CD8-positive, alpha-beta memory T cell (primary cell): ENCODE data around the gene ITGB4. TPM values are rescaled to one million over a fixed set of nuclear protein-coding genes. Genes with fewer than 3 reads are reported as not detected.

Experiments
- CTCF ChIA-PET: fragments of 350-600 bp; sonication (Branson Sonifier 250); formaldehyde crosslinking; loops from one replicate; lab custom pipeline; 2021; ENCODE audit warnings: antibody characterized with exemption; lab: Charles Lee
- POLR2A ChIA-PET: fragments of 350-600 bp; sonication (Branson Sonifier 250); formaldehyde crosslinking; loops from one replicate; lab custom pipeline; 2021; ENCODE audit warnings: antibody characterized with exemption; lab: Charles Lee
- DNase-seq, 5 donors: peaks; one replicate each; pipeline versions ENCODE4 v3.0.0 to v3.0.0-alpha.2; 2020 to 2022; ENCODE audit warnings: mixed read lengths in 1 of 5
- H3K27ac ChIP-seq: one replicate; pipeline ENCODE4 v1.7.0; 2013; ENCODE audit warnings: low read depth, mild to moderate bottlenecking, low read length, moderate library complexity
- H3K27me3 ChIP-seq: 2 replicates; pipeline ENCODE4 v1.7.0; 2013; ENCODE audit warnings: low read length, mild to moderate bottlenecking; ENCODE audit not compliant: insufficient read depth, poor library complexity, severe bottlenecking
- H3K36me3 ChIP-seq: 2 replicates; pipeline ENCODE4 v1.7.0; 2013; ENCODE audit warnings: mild to moderate bottlenecking, low read length, moderate library complexity; ENCODE audit not compliant: insufficient read depth
- H3K4me1 ChIP-seq: 2 replicates; pipeline ENCODE4 v1.7.0; 2013; ENCODE audit warnings: mild to moderate bottlenecking, low read length, moderate library complexity; ENCODE audit not compliant: insufficient read depth
- H3K4me3 ChIP-seq: 2 replicates; pipeline ENCODE4 v1.7.0; 2013; ENCODE audit warnings: mild to moderate bottlenecking, low read length
- H3K9me3 ChIP-seq: 2 replicates; pipeline ENCODE4 v1.7.0; 2013; ENCODE audit warnings: mild to moderate bottlenecking, low read length
- H3K27ac Mint-ChIP-seq, 8 donors: one replicate each; pipeline ENCODE4 v1.8.0; 2020 to 2021; ENCODE audit warnings: mixed read lengths in 8 of 8, mild to moderate bottlenecking in 6 of 8, inconsistent platforms in 3 of 8, moderate library complexity in 3 of 8
- H3K27me3 Mint-ChIP-seq, 2 donors: one replicate each; pipeline ENCODE4 v1.8.0; 2020 to 2021; ENCODE audit warnings: mixed read lengths in 2 of 2, mild to moderate bottlenecking in 1 of 2, moderate library complexity in 1 of 2
- H3K36me3 Mint-ChIP-seq, 3 donors: one replicate each; pipeline ENCODE4 v1.8.0; 2020 to 2021; ENCODE audit warnings: mixed read lengths in 3 of 3, inconsistent platforms in 1 of 3, mild to moderate bottlenecking in 1 of 3
- H3K4me1 Mint-ChIP-seq, 3 donors: one replicate each; pipeline ENCODE4 v1.8.0; 2020 to 2021; ENCODE audit warnings: mixed read lengths in 3 of 3, inconsistent platforms in 1 of 3, mild to moderate bottlenecking in 1 of 3
- H3K4me3 Mint-ChIP-seq, 7 donors: one replicate each; pipeline ENCODE4 v1.8.0; 2020 to 2021; ENCODE audit warnings: mixed read lengths in 7 of 7, mild to moderate bottlenecking in 6 of 7, moderate library complexity in 4 of 7, inconsistent platforms in 2 of 7
- H3K9me3 Mint-ChIP-seq, 5 donors: one replicate each; pipeline ENCODE4 v1.8.0; 2020 to 2022; ENCODE audit warnings: mixed read lengths in 5 of 5, mild to moderate bottlenecking in 3 of 5, moderate library complexity in 2 of 5, inconsistent platforms in 1 of 5
- polyA plus RNA-seq: library from polyadenylated mRNA; unstranded; fragments of 300-500 nt; fragmentation: Illumina TruSeq; gene quantifications from one replicate; pipeline ENCODE4 v1.2.3, GENCODE V29; 2021
- total RNA-seq, 2 experiments: library from RNA; stranded (reverse); gene quantifications; one replicate each; pipeline ENCODE4 v1.2.3, GENCODE V29; 2021

ITGB4 gene
- total and polyA plus RNA-seq, 3 experiments from 2014 or later = 1.5 to 2.1 (median 1.8) TPM

GRCh38 chr17:75771334-75772281 is 50.3 kb downstream of the ITGB4 start:
- Mint-ChIP-seq H3K9me3 (no peaks in the 10 kb centered on the region), H3K4me3 (peak overlapping the region in 1 of 7 donors; percentile 2), H3K36me3 (peaks cover 0 to 11% (median 0%) of the 10 kb centered on the region in 3 donors), H3K4me1 (peaks cover 13 to 18% (median 15%) of the 10 kb centered on the region in 3 donors), H3K27ac (no peak overlapping the region), H3K27me3 (no peaks in the 10 kb centered on the region)
- Histone ChIP-seq H3K4me1 (peaks cover 7% of the 10 kb centered on the region), H3K9me3 (no peaks in the 10 kb centered on the region), H3K4me3 (no peak overlapping the region), H3K36me3 (peaks cover 3% of the 10 kb centered on the region), H3K27ac (no peak overlapping the region), H3K27me3 (no peaks in the 10 kb centered on the region)
- CTCF ChIA-PET = interaction anchor here (3.0 to 3.2 kb wide), 2 partner anchors 18 to 22 kb away, joined by 10 to 11 read pairs; no protein-coding TSS in a partner anchor
- no peak for DNase-seq
- POLR2A ChIA-PET = no interaction called here

- Mint-ChIP-seq H3K27me3 (peaks cover 0 to 3% of the 10 kb centered on the region in 2 donors), H3K36me3 (peaks cover 10 to 28% (median 12%) of the 10 kb centered on the region in 3 donors), H3K4me1 (peaks cover 30 to 34% (median 30%) of the 10 kb centered on the region in 3 donors), H3K9me3 (no peaks in the 10 kb centered on the region), H3K4me3 (no peak overlapping the region), H3K27ac (no peak overlapping the region)
- ChIA-PET POLR2A (interaction anchor here (1.2 to 1.9 kb wide), 2 partner anchors 8 to 60 kb away, joined by 6 to 9 read pairs; partner anchors contain the start of gene GALK1), CTCF (interaction anchor here (1.1 to 3.2 kb wide), 7 partner anchors 9 to 123 kb away, joined by 3 to 11 read pairs (median 8); partner anchors contain the start of genes GALK1 and TRIM65)
- Histone ChIP-seq H3K9me3 (no peaks in the 10 kb centered on the region), H3K36me3 (peaks cover 13% of the 10 kb centered on the region), H3K4me3 (no peak overlapping the region), H3K27me3 (no peaks in the 10 kb centered on the region), H3K4me1 (peaks cover 20% of the 10 kb centered on the region), H3K27ac (no peak overlapping the region)
- DNase-seq = no peak
Observed at GRCh38 chr17:75773121-75773807, 52.0 kb downstream of the ITGB4 start.

GRCh38 chr17:75773808-75774470 is 52.7 kb downstream of the ITGB4 start:
- Histone ChIP-seq H3K27me3 (no peaks in the 10 kb centered on the region), H3K27ac (no peak overlapping the region), H3K4me3 (no peak overlapping the region), H3K4me1 (peaks cover 20% of the 10 kb centered on the region), H3K36me3 (peaks cover 20% of the 10 kb centered on the region), H3K9me3 (no peaks in the 10 kb centered on the region)
- peak overlapping the region in 1 of 8 donors; percentile 83 for H3K27ac Mint-ChIP-seq
- no peak for DNase-seq
- peak overlapping the region in 1 of 7 donors; percentile 88 for H3K4me3 Mint-ChIP-seq
- peaks cover 0 to 10% of the 10 kb centered on the region in 2 donors for H3K27me3 Mint-ChIP-seq
- H3K9me3 Mint-ChIP-seq = no peaks in the 10 kb centered on the region
- H3K36me3 Mint-ChIP-seq = peaks cover 16 to 35% (median 18%) of the 10 kb centered on the region in 3 donors
- POLR2A ChIA-PET = interaction anchor here (1.1 to 1.9 kb wide), 4 partner anchors 9 to 75 kb away, joined by 3 to 9 read pairs (median 4); partner anchors contain the start of gene GALK1
- CTCF ChIA-PET = interaction anchor here (0.8 to 3.2 kb wide), 8 partner anchors 9 to 122 kb away, joined by 3 to 11 read pairs (median 6); partner anchors contain the start of genes GALK1 and TRIM65
- peaks cover 33 to 38% (median 35%) of the 10 kb centered on the region in 3 donors for H3K4me1 Mint-ChIP-seq

- Mint-ChIP-seq H3K36me3 (peaks cover 17 to 36% (median 18%) of the 10 kb centered on the region in 3 donors), H3K27me3 (peaks cover 0 to 11% of the 10 kb centered on the region in 2 donors), H3K4me1 (peaks cover 33 to 39% (median 35%) of the 10 kb centered on the region in 3 donors), H3K4me3 (peak overlapping the region in 2 of 7 donors; percentile 32 to 88), H3K27ac (peak overlapping the region in 6 of 8 donors; percentile 24 to 90 (median 83)), H3K9me3 (peaks cover 0 to under 1% (median 0%) of the 10 kb centered on the region in 5 donors)
- H3K4me1 ChIP-seq = peaks cover 20% of the 10 kb centered on the region
- H3K4me3 ChIP-seq = no peak overlapping the region
- no peak for DNase-seq
- ChIA-PET POLR2A (interaction anchor here (0.8 to 5.9 kb wide), 7 partner anchors 9 to 75 kb away, joined by 3 to 79 read pairs (median 5); partner anchors contain the start of genes GALK1 and UNK), CTCF (interaction anchor here (0.8 to 4.8 kb wide), 6 partner anchors 10 to 53 kb away, joined by 3 to 47 read pairs (median 10); partner anchors contain the start of gene GALK1)
- no peaks in the 10 kb centered on the region for H3K27me3 ChIP-seq
- no peaks in the 10 kb centered on the region for H3K9me3 ChIP-seq
- H3K36me3 ChIP-seq = peaks cover 21% of the 10 kb centered on the region
- no peak overlapping the region for H3K27ac ChIP-seq
Observed at GRCh38 chr17:75774471-75774990, 53.3 kb downstream of the ITGB4 start.

- H3K27me3 ChIP-seq = no peaks in the 10 kb centered on the region
- H3K4me3 ChIP-seq = no peak overlapping the region
- Mint-ChIP-seq H3K27me3 (peaks cover 0 to 14% of the 10 kb centered on the region in 2 donors), H3K36me3 (peaks cover 19 to 38% (median 20%) of the 10 kb centered on the region in 3 donors), H3K27ac (peak overlapping the region in 6 of 8 donors; percentile 33 to 85 (median 76)), H3K4me1 (peaks cover 39 to 45% (median 41%) of the 10 kb centered on the region in 3 donors), H3K9me3 (peaks cover 0 to 2% (median 0%) of the 10 kb centered on the region in 5 donors), H3K4me3 (peak overlapping the region in 2 of 7 donors; percentile 93 to 99)
- H3K27ac ChIP-seq = no peak overlapping the region
- no peak for DNase-seq
- peaks cover 20% of the 10 kb centered on the region for H3K4me1 ChIP-seq
- no peaks in the 10 kb centered on the region for H3K9me3 ChIP-seq
- POLR2A ChIA-PET = interaction anchor here (0.8 to 5.9 kb wide), 6 partner anchors 8 to 74 kb away, joined by 3 to 79 read pairs (median 4); partner anchors contain the start of genes GALK1 and UNK
- CTCF ChIA-PET = interaction anchor here (1.2 to 4.8 kb wide), 6 partner anchors 10 to 70 kb away, joined by 3 to 47 read pairs (median 7); partner anchors contain the start of gene GALK1
- H3K36me3 ChIP-seq = peaks cover 21% of the 10 kb centered on the region
Observed at GRCh38 chr17:75774991-75775668, 53.9 kb downstream of the ITGB4 start.

GRCh38 chr17:75776386-75777295 is 55.4 kb downstream of the ITGB4 start:
- DNase-seq = peak in 2 of 5 donors; percentile 13 to 27
- CTCF ChIA-PET = interaction anchor here (0.9 to 4.8 kb wide), 7 partner anchors 9 to 79 kb away, joined by 3 to 47 read pairs (median 4); partner anchors contain the start of genes GALK1 and WBP2
- peak overlapping the region; percentile 86 for H3K4me3 ChIP-seq
- H3K4me1 ChIP-seq = peaks cover 20% of the 10 kb centered on the region
- H3K4me3 Mint-ChIP-seq = peak overlapping the region; percentile 93 to 100 (median 98)
- no peaks in the 10 kb centered on the region for H3K9me3 ChIP-seq
- peaks cover 0 to 2% (median 0%) of the 10 kb centered on the region in 5 donors for H3K9me3 Mint-ChIP-seq
- H3K27ac ChIP-seq = peak overlapping the region; percentile 0
- H3K27me3 ChIP-seq = no peaks in the 10 kb centered on the region
- POLR2A ChIA-PET = interaction anchor here (0.6 to 5.9 kb wide), 14 partner anchors 9 to 748 kb away, joined by 3 to 79 read pairs (median 4); partner anchors contain the start of genes GALK1, TRIM65, UNK and WBP2
- H3K36me3 ChIP-seq = peaks cover 21% of the 10 kb centered on the region
- peaks cover 19 to 38% (median 20%) of the 10 kb centered on the region in 3 donors for H3K36me3 Mint-ChIP-seq
- peaks cover 0 to 14% of the 10 kb centered on the region in 2 donors for H3K27me3 Mint-ChIP-seq
- H3K4me1 Mint-ChIP-seq = peaks cover 40 to 50% (median 42%) of the 10 kb centered on the region in 3 donors
- peak overlapping the region; percentile 34 to 91 (median 81) for H3K27ac Mint-ChIP-seq
